HEK293T (cell line): ENCODE measurements around the gene LOXL1.

Experiments
- L3MBTL2 ChIP-seq: fragments of 450-650 bp; conservative IDR thresholded peaks from 2 replicates; pipeline ENCODE4 v1.6.1; 2016; ENCODE audit warnings: mild to moderate bottlenecking
- TARDBP ChIP-seq: fragments of 450-650 bp; IDR thresholded peaks from 2 replicates; pipeline ENCODE4 v1.6.1; 2016

DNA sequence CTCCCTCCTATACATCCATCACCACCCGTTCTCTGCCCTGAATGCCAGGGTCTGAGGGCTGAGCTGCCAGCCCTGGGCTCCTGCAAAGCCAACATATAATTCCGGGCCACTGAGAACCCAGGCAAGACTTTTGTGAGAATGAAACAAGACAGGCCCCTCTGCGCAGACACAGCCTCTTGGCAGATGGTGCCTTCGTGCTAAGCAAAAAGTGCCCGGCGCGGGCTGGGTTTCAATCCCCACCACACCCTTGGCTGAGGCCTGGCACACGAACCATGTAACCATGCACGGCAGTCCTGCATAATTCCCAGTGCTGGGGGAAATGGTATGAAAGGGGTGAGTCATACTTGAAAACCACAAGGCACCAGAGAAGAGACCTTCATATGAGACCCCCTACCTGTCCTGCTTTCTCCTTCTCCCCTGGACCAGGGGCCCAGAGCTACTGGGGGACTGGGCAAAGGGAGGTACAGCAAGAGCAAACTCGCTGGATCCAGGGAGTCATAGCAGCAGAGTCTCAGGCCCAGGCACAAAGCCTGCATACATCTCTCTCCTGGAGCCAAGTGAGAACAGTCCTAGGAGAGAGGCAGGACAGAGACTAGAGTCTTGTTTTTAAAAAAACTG, 26.1 kb upstream of the LOXL1 start:
- no peak for TF ChIP-seq TARDBP
- TF ChIP-seq L3MBTL2, result no peak
